ENCODE results near the gene ATP13A5. TPM values are rescaled to one million over a fixed set of nuclear protein-coding genes. Genes with fewer than 3 reads are reported as not detected.

Gene ATP13A5
- total and polyA plus RNA-seq, 8 donors = 0.08 to 0.38 (median 0.14) TPM

GRCh38 chr3:193253986-193254660, 124.4 kb downstream of the ATP13A5 start:
- Histone ChIP-seq H3K9me3 (no peaks in the 10 kb centered on the region), H3K4me1 (no peaks in the 10 kb centered on the region), H3K27ac (no peak overlapping the region), H3K27me3 (no peaks in the 10 kb centered on the region), H3K4me3 (no peak overlapping the region), H3K36me3 (no peaks in the 10 kb centered on the region)
- no peak for TF ChIP-seq CTCF (IDR thresholded peaks at IDR 0.05)
- no peak for FAIRE-seq
- DNase-seq = no peak
- intact Hi-C loops (cut with DNase I) = no loop called here
- WGBS, 2 donors = 27 to 57% methylated on average over 3 of the region's 3 CpGs
- no peak for ATAC-seq

GRCh38 chr3:193250492-193250891, 128.1 kb downstream of the ATP13A5 start:
- no peak for TF ChIP-seq CTCF (IDR thresholded peaks at IDR 0.05)
- H3K27ac ChIP-seq = no peak overlapping the region
- ATAC-seq = no peak
- H3K36me3 ChIP-seq = no peaks in the 10 kb centered on the region
- no peaks in the 10 kb centered on the region for H3K27me3 ChIP-seq
- WGBS, 2 donors = 60 to 71% methylated on average over 4 of the region's 4 CpGs
- H3K9me3 ChIP-seq = no peaks in the 10 kb centered on the region
- intact Hi-C loops (cut with DNase I) = no loop called here
- H3K4me1 ChIP-seq = no peaks in the 10 kb centered on the region
- no peak for DNase-seq
- no peak overlapping the region for H3K4me3 ChIP-seq
- FAIRE-seq = no peak

- 86 to 95% methylated on average over 2 of the region's 2 CpGs for WGBS, 2 donors
- intact Hi-C loops (cut with DNase I) = no loop called here
- FAIRE-seq = no peak
Measured at GRCh38 chr3:193248848-193249468, 129.6 kb downstream of the ATP13A5 start.

DNA sequence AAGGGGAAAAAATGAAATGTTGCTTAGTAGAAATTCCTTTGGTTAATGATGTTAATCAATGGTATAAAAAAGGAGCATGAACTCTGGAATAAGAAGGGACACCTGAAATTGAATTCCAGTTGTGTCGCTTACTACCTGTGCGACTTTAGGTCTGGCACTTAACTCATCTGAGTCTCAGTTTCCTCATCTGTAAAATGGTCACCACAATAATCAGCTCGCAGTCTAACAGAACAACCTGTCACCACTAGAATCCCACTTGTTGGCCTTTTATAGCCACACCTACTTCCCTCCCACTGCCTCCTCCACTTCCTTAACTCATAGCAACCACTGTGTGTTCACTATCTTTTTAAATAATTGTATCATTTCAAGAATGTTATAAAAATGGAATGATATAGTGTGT, 135.0 kb downstream of the ATP13A5 start:
- ATAC-seq (no peak), DNase-seq (no peak), FAIRE-seq (no peak)
- no peak overlapping the region for H3K4me3 ChIP-seq
- H3K36me3 ChIP-seq = no peaks in the 10 kb centered on the region
- TF ChIP-seq CTCF (IDR thresholded peaks at IDR 0.05) = no peak
- no peak overlapping the region for H3K27ac ChIP-seq
- WGBS, 2 donors = 81 to 91% methylated on average over 3 of the region's 3 CpGs
- H3K4me1 ChIP-seq = no peaks in the 10 kb centered on the region
- no peaks in the 10 kb centered on the region for H3K27me3 ChIP-seq
- H3K9me3 ChIP-seq = no peaks in the 10 kb centered on the region
- intact Hi-C loops (cut with DNase I) = no loop called here

More at GRCh38 chr3:193248848-193249468, 129.6 kb downstream of the ATP13A5 start:
- no peaks in the 10 kb centered on the region for H3K4me1 ChIP-seq
- no peak for TF ChIP-seq CTCF (IDR thresholded peaks at IDR 0.05)
- H3K9me3 ChIP-seq = no peaks in the 10 kb centered on the region
- no peak for DNase-seq
- no peaks in the 10 kb centered on the region for H3K27me3 ChIP-seq
- no peak overlapping the region for H3K27ac ChIP-seq
- H3K4me3 ChIP-seq = no peak overlapping the region
- ATAC-seq = no peak
- no peaks in the 10 kb centered on the region for H3K36me3 ChIP-seq

GRCh38 chr3:193241716-193242115, 136.8 kb downstream of the ATP13A5 start:
- DNase-seq (peak in 1 of 6 donors; percentile 24), FAIRE-seq (no peak), ATAC-seq (no peak)
- Histone ChIP-seq H3K27me3 (no peaks in the 10 kb centered on the region), H3K36me3 (no peaks in the 10 kb centered on the region), H3K4me1 (no peaks in the 10 kb centered on the region), H3K27ac (no peak overlapping the region), H3K4me3 (peak overlapping the region in 2 of 4 donors; percentile 36 to 57), H3K9me3 (no peaks in the 10 kb centered on the region)
- no peak for TF ChIP-seq CTCF (IDR thresholded peaks at IDR 0.05)
- intact Hi-C loops (cut with DNase I) = no loop called here
- 81 to 85% methylated on average over 11 of the region's 11 CpGs for WGBS, 2 donors
